HG02970 (cell line): Measurements from ENCODE around the gene ACOT7.
"Not testable (repeated sequence)": the region's sequence is repeated elsewhere in the genome, so short reads cannot be mapped to it uniquely, and the experiment has no call there.

ENCODE experiments used
- ATAC-seq: cut with Tn5 transposase; IDR thresholded peaks from one replicate; pipeline ENCODE4 v1.9.1; 2021; ENCODE audit warnings: mild to moderate bottlenecking, moderate library complexity, moderate number of reproducible peaks; ENCODE audit not compliant: unreplicated experiment, low FRiP score

Gene ACOT7

GRCh38 chr1:6317098-6317760 lies 76.3 kb downstream of the ACOT7 start:
- ATAC-seq = no peak

- ATAC-seq = no peak
Measured at GRCh38 chr1:6316240-6317097, 77.1 kb downstream of the ACOT7 start.

GRCh38 chr1:6314503-6314902 lies 79.1 kb downstream of the ACOT7 start:
- ATAC-seq = no peak

GRCh38 chr1:6313393-6314200 lies 80.0 kb downstream of the ACOT7 start:
- no peak for ATAC-seq

GRCh38 chr1:6310116-6310848 lies 83.3 kb downstream of the ACOT7 start:
- ATAC-seq = no peak

- ATAC-seq = no peak
Measured at GRCh38 chr1:6309564-6309963, 84.0 kb downstream of the ACOT7 start.

GRCh38 chr1:6308449-6308848 lies 85.1 kb downstream of the ACOT7 start:
- no peak for ATAC-seq

- ATAC-seq = not testable (repeated sequence)
Measured at GRCh38 chr1:6307682-6308081, 85.9 kb downstream of the ACOT7 start.

GRCh38 chr1:6307099-6307498 lies 86.5 kb downstream of the ACOT7 start:
- no peak for ATAC-seq

- no peak for ATAC-seq
Measured at GRCh38 chr1:6303397-6304012, 90.1 kb downstream of the ACOT7 start.

- no peak for ATAC-seq
Measured at GRCh38 chr1:6302568-6302967, 91.0 kb downstream of the ACOT7 start.

GRCh38 chr1:6301526-6301925 lies 92.0 kb downstream of the ACOT7 start:
- no peak for ATAC-seq

GRCh38 chr1:6300342-6301048 lies 93.1 kb downstream of the ACOT7 start:
- ATAC-seq = no peak

GRCh38 chr1:6299557-6300165 lies 93.9 kb downstream of the ACOT7 start:
- ATAC-seq = no peak

- ATAC-seq = no peak
Measured at GRCh38 chr1:6298940-6299465, 94.6 kb downstream of the ACOT7 start.

- ATAC-seq = no peak
Measured at GRCh38 chr1:6298530-6298929, 95.0 kb downstream of the ACOT7 start.

- ATAC-seq = no peak
Measured at GRCh38 chr1:6295910-6296309, 97.7 kb downstream of the ACOT7 start.

- ATAC-seq = no peak
Measured at GRCh38 chr1:6294890-6295556, 98.5 kb downstream of the ACOT7 start.
